OCI-LY1 (cell line): ENCODE measurements around the gene COG2.

ENCODE experiments used
- EZH2 ChIP-seq: fragments of 200-600 bp; sonication (generic), shearing (Covaris generic); IDR thresholded peaks from 2 replicates; pipeline ENCODE4 v1.8.0; 2017; ENCODE audit warnings: borderline replicate concordance, mixed run types, mild to moderate bottlenecking, antibody characterized with exemption, low read length, moderate library complexity, mixed read lengths
- TF ChIP-seq, protein P1 (sequence below): fragments of 200-600 bp; sonication (generic), shearing (Covaris generic); IDR thresholded peaks from 2 replicates; pipeline ENCODE4 v1.5.1; 2017; ENCODE audit warnings: mild to moderate bottlenecking, antibody characterized with exemption, low read length, moderate library complexity, mixed read lengths

DNA sequence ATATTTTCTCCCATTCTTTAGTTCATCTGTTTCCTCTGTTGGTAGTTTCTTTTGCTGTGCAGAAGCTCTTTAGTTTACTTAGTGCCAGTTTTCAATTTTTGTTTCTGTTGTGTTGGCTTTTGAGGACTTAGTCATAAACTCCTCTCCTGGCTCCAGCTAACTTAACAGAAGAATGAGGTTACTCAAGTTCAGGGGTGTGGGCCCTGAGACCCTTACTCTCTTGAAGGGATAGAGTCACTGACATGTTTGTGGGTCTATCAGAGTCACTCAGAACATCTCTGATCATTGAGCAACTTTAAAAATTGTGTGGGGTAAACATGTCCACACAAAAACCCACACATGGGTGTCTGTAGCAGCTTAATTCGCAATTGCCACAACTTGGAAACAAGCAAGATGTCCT, 57.4 kb downstream of the COG2 start:
- TF ChIP-seq, protein P1, sequence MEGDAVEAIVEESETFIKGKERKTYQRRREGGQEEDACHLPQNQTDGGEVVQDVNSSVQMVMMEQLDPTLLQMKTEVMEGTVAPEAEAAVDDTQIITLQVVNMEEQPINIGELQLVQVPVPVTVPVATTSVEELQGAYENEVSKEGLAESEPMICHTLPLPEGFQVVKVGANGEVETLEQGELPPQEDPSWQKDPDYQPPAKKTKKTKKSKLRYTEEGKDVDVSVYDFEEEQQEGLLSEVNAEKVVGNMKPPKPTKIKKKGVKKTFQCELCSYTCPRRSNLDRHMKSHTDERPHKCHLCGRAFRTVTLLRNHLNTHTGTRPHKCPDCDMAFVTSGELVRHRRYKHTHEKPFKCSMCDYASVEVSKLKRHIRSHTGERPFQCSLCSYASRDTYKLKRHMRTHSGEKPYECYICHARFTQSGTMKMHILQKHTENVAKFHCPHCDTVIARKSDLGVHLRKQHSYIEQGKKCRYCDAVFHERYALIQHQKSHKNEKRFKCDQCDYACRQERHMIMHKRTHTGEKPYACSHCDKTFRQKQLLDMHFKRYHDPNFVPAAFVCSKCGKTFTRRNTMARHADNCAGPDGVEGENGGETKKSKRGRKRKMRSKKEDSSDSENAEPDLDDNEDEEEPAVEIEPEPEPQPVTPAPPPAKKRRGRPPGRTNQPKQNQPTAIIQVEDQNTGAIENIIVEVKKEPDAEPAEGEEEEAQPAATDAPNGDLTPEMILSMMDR, result no peak
- TF ChIP-seq EZH2, result no peak
